Thoracic aorta (tissue), 2 donors: ENCODE data around the gene CLOCK. TPM values are rescaled to one million over a fixed set of nuclear protein-coding genes. Genes with fewer than 3 reads are reported as not detected.

Experiments
- ATAC-seq: fragments of 150-250 bp; one replicate; pipeline ENCODE4 v1.8.0; 2017; ENCODE audit warnings: low read depth; ENCODE audit not compliant: insufficient number of reproducible peaks, low FRiP score
- DNase-seq: peaks from one replicate; pipeline ENCODE4 v3.0.0-alpha.2; 2020; ENCODE audit warnings: low spot score
- H3K27ac ChIP-seq, 2 donors: fragments of 200-600 bp; sonication (generic); 1 replicate in 1 of 2; 2 replicates in 1 of 2; pipeline ENCODE4 v1.5.1; 2016; ENCODE audit warnings: mild to moderate bottlenecking in 2 of 2, moderate library complexity in 2 of 2
- H3K27me3 ChIP-seq: fragments of 200-600 bp; sonication (generic); replicated peaks from 2 replicates; pipeline ENCODE4 v1.6.0; 2016; ENCODE audit warnings: mild to moderate bottlenecking; ENCODE audit not compliant: insufficient read depth
- H3K36me3 ChIP-seq: fragments of 200-600 bp; sonication (generic); one replicate; pipeline ENCODE4 v1.5.1; 2016
- H3K4me1 ChIP-seq, 2 donors: fragments of 200-600 bp; sonication (generic); 1 replicate in 1 of 2; 2 replicates in 1 of 2; pipeline versions ENCODE4 v1.5.1 to v1.6.0; 2016; ENCODE audit warnings: low read depth in 2 of 2, mild to moderate bottlenecking in 1 of 2; ENCODE audit not compliant: control insufficient read depth in 1 of 2
- H3K4me3 ChIP-seq: fragments of 200-600 bp; sonication (generic); 2 replicates; pipeline ENCODE4 v1.5.1; 2016; ENCODE audit warnings: mild to moderate bottlenecking
- H3K9me3 ChIP-seq: fragments of 200-600 bp; sonication (generic); 2 replicates; pipeline ENCODE4 v1.5.1; 2016
- CTCF ChIP-seq: fragments of 200-600 bp; sonication (generic); IDR thresholded peaks from one replicate; pipeline ENCODE4 v1.5.1; 2019; ENCODE audit warnings: antibody characterized with exemption
- total RNA-seq, 2 donors: library from RNA; depleted of rRNA; stranded (reverse); fragments of >200 nt; gene quantifications; one replicate each; pipeline versions ENCODE4 v1.1.0 to v1.2.3, GENCODE V29; 2016

CLOCK gene
- total RNA-seq, 2 donors from 2014 or later = 22.9 to 35.3 TPM

GRCh38 chr4:55530691-55531090 lies 16.0 kb downstream of the CLOCK start:
- Histone ChIP-seq H3K4me3 (no peak overlapping the region), H3K9me3 (no peaks in the 10 kb centered on the region), H3K36me3 (peaks cover 2% of the 10 kb centered on the region), H3K27me3 (no peaks in the 10 kb centered on the region), H3K4me1 (no peaks in the 10 kb centered on the region), H3K27ac (no peak overlapping the region)
- TF ChIP-seq CTCF = no peak
- ATAC-seq (no peak), DNase-seq (no peak)

- Histone ChIP-seq H3K4me3 (no peak overlapping the region), H3K4me1 (peaks cover 0 to under 1% of the 10 kb centered on the region in 2 donors), H3K27ac (no peak overlapping the region), H3K36me3 (peaks cover 2% of the 10 kb centered on the region), H3K9me3 (no peaks in the 10 kb centered on the region), H3K27me3 (no peaks in the 10 kb centered on the region)
- DNase-seq (no peak), ATAC-seq (no peak)
- TF ChIP-seq CTCF = no peak
These were observed 16.5 kb downstream of the CLOCK start for GRCh38 chr4:55530167-55530566.

GRCh38 chr4:55528491-55528890 lies 18.2 kb downstream of the CLOCK start:
- Histone ChIP-seq H3K27me3 (no peaks in the 10 kb centered on the region), H3K27ac (no peak overlapping the region), H3K4me1 (peaks cover 0 to 6% of the 10 kb centered on the region in 2 donors), H3K36me3 (peaks cover 2% of the 10 kb centered on the region), H3K9me3 (no peaks in the 10 kb centered on the region), H3K4me3 (no peak overlapping the region)
- DNase-seq (no peak), ATAC-seq (no peak)
- no peak for TF ChIP-seq CTCF

GRCh38 chr4:55524844-55525571 lies 21.7 kb downstream of the CLOCK start:
- Histone ChIP-seq H3K27me3 (no peaks in the 10 kb centered on the region), H3K4me1 (peaks cover 0 to 6% of the 10 kb centered on the region in 2 donors), H3K36me3 (no peaks in the 10 kb centered on the region), H3K27ac (no peak overlapping the region), H3K9me3 (no peaks in the 10 kb centered on the region), H3K4me3 (no peak overlapping the region)
- DNase-seq (no peak), ATAC-seq (no peak)
- TF ChIP-seq CTCF = no peak

GRCh38 chr4:55518442-55518841 lies 28.3 kb downstream of the CLOCK start:
- ATAC-seq (no peak), DNase-seq (no peak)
- Histone ChIP-seq H3K4me1 (no peaks in the 10 kb centered on the region), H3K27ac (no peak overlapping the region), H3K36me3 (no peaks in the 10 kb centered on the region), H3K27me3 (no peaks in the 10 kb centered on the region), H3K4me3 (no peak overlapping the region), H3K9me3 (no peaks in the 10 kb centered on the region)
- no peak for TF ChIP-seq CTCF
